Dendritic cell treated with granulocyte-macrophage colony-stimulating factor and Interleukin-4, amounts not matched to agents 40 ng/mL and 50 ng/mL, for 4 days (primary cell): ENCODE results near the gene AHNAK.
"Not testable (repeated sequence)": the region's sequence is repeated elsewhere in the genome, so short reads cannot be mapped to it uniquely, and the experiment has no call there.

ENCODE experiments used
- H3K27ac Mint-ChIP-seq: one replicate; pipeline ENCODE4 v1.8.0; 2022; ENCODE audit warnings: mild to moderate bottlenecking, mixed read lengths
- H3K27me3 Mint-ChIP-seq: one replicate; pipeline ENCODE4 v1.8.0; 2022; ENCODE audit warnings: mild to moderate bottlenecking, mixed read lengths
- H3K36me3 Mint-ChIP-seq: one replicate; pipeline ENCODE4 v1.8.0; 2022; ENCODE audit warnings: low read depth, mixed read lengths
- H3K4me1 Mint-ChIP-seq: one replicate; pipeline ENCODE4 v1.8.0; 2022; ENCODE audit warnings: low read depth, mixed read lengths
- H3K4me3 Mint-ChIP-seq: one replicate; pipeline ENCODE4 v1.8.0; 2022; ENCODE audit warnings: mild to moderate bottlenecking, moderate library complexity, mixed read lengths
- H3K9me3 Mint-ChIP-seq: one replicate; pipeline ENCODE4 v1.8.0; 2022; ENCODE audit warnings: mixed read lengths
- intact Hi-C: fragments of 100-400 bp; cut with micrococcal nuclease; formaldehyde crosslinking; loops from one replicate; pipeline ENCODE4 v1.15.0; 2022

AHNAK gene

DNA sequence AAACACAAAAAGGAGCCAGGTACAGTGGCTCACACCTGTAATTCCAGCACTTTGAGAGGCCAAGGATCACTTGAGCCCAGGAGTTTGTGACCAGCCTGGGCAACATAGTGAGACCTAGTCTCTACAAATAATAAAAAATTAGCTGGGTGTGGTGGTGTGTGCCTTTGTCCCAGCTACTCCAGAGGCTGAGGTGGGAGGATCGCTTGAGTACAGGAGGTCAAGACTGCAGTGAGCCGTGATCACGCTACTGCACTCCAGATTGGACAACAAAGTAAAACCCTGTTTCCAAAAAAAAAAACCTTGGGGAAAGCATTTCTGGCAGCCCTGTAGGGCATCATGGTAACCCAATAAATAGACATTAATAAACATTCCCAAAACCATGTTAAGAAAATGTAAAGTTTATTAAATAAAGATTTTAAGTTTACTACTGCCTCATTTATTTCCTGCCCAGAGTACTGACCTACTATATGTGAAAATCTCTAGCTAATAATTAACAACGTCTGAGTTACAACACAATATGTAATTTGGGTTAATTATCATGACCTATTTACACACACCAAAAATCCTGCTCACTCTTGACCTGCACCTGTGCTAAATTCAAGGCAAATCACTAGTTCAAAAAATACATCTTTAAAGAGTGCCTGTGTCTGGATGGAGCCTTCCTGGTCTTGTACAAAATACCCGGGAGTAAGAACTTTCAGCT lies 18.6 kb upstream of the AHNAK start:
- intact Hi-C loops, result no loop called here

DNA sequence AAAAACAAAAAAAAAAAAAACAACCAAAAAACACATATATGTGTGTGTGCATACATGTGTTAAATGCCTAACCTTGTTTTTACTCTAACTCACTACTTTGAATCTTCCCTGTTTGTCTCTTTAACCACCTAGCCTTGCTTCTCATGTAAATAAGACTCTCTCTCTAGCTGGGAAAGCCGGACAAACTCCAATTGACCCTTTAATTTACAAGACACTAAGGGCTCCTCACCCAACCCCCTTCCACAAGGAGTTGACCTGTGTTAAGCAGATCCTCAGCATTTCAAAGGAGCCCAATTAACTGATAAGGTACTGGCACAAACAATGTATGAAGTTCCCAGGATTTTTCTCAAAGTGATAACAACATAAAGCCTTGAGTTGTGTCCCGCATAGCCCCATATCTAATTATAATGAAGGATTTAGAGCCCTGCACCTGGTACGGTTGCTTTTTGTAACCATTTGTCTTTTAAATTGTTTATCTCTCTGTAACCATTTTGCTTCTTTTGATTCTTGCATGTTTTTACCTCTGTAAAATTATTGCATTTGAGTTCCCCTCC lies 15.1 kb upstream of the AHNAK start:
- intact Hi-C loops, result loop anchor here (2.0 to 5.0 kb wide), 2 partner anchors 15 to 164 kb away; partner anchors contain the start of gene AHNAK
- H3K27ac Mint-ChIP-seq, H3K9me3 Mint-ChIP-seq, H3K4me3 Mint-ChIP-seq, H3K27me3 Mint-ChIP-seq: not testable (repeated sequence)
- Mint-ChIP-seq H3K36me3 (peaks cover 99% of the 10 kb centered on the region), H3K4me1 (peaks cover 52% of the 10 kb centered on the region)

More for the DNA sequence above, 18.6 kb upstream of the AHNAK start:
- Mint-ChIP-seq H3K4me1 (peaks cover 34% of the 10 kb centered on the region), H3K4me3 (no peak overlapping the region), H3K36me3 (peaks cover 100% of the 10 kb centered on the region), H3K27ac (no peak overlapping the region), H3K27me3 (no peaks in the 10 kb centered on the region), H3K9me3 (no peaks in the 10 kb centered on the region)

DNA sequence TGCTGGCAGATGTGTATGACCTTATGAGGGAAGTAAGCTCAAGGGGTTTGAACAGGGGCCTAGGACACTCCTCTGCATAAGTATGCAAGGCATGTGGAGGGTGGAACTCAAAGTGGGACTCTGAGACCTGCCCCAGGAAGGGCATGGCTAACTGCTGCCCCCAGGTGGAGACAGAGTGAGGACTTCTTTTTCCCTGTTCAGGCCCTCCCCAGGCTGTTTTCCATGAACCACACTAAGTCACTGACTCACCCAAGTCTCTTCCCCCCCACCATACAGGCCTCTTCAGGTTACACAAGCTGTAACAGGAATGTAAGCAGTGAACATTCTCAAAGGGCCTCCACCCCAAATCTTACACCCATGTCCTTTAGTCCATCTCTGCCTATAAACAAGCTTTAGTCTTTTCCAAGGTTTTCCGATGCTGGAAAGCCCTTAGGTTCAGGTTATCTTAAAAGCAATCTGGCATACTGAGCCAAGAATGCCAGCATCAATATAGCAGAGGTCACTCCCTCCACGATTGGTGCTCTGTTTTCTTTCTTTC lies 14.0 kb upstream of the AHNAK start:
- intact Hi-C loops, result loop anchor here (1.0 to 5.0 kb wide), 3 partner anchors 14 to 163 kb away; partner anchors contain the start of gene AHNAK

DNA sequence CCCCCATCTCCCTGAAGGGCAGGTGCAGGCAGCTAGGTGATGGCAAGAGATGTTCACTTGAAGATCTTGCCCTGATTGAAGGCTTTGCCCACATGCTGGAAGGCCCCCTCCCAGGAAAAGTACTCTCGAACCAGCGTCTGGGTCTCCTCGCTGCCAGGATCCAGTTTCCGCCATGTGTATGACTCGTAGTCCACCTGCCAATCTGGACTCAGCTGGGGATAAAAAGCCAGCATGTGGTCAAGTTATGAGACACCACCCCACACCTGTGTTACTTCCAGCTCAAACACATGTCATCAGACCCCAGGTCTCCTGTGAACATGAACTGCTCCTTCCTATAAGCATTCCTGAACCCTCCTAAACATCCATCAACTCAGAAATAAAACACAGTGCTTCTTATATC lies 13.0 kb upstream of the AHNAK start:
- H3K4me3 Mint-ChIP-seq, H3K9me3 Mint-ChIP-seq, H3K27me3 Mint-ChIP-seq: not testable (repeated sequence)
- H3K36me3 Mint-ChIP-seq, result peaks cover 78% of the 10 kb centered on the region
- intact Hi-C loops, result loop anchor here (1.0 to 5.0 kb wide), 3 partner anchors 13 to 162 kb away; partner anchors contain the start of gene AHNAK
- peak overlapping the region; percentile 15 for H3K27ac Mint-ChIP-seq
- H3K4me1 Mint-ChIP-seq, result peaks cover 63% of the 10 kb centered on the region

More for the DNA sequence above, 14.0 kb upstream of the AHNAK start:
- Mint-ChIP-seq H3K4me3 (no peak overlapping the region), H3K27me3 (no peaks in the 10 kb centered on the region), H3K36me3 (peaks cover 88% of the 10 kb centered on the region), H3K27ac (peak overlapping the region; percentile 15), H3K9me3 (no peaks in the 10 kb centered on the region), H3K4me1 (peaks cover 55% of the 10 kb centered on the region)

DNA sequence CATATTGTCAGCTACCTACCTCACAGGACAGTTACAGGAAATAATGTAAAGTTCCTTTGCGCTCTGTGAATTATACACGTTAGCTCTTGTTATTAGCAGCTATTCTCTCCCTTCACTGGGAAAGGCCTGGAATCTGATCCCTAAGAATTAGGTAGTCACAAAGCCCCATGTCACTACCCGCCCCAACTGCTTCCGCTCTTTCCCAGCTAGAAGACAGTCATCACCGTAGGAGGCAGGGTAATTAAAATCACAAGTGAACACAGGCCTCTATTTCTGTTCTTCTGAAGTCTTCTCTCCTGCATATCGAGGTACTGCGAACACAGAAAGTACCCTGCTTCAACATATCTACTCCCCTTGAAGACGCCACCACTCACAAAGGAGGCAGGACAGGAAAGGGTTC lies 12.6 kb upstream of the AHNAK start:
- intact Hi-C loops, result no loop called here
- peak overlapping the region; percentile 13 for H3K27ac Mint-ChIP-seq
- peaks cover 67% of the 10 kb centered on the region for H3K4me1 Mint-ChIP-seq
- no peaks in the 10 kb centered on the region for H3K27me3 Mint-ChIP-seq
- peaks cover 74% of the 10 kb centered on the region for H3K36me3 Mint-ChIP-seq
- H3K9me3 Mint-ChIP-seq, result no peaks in the 10 kb centered on the region
- H3K4me3 Mint-ChIP-seq, result no peak overlapping the region

DNA sequence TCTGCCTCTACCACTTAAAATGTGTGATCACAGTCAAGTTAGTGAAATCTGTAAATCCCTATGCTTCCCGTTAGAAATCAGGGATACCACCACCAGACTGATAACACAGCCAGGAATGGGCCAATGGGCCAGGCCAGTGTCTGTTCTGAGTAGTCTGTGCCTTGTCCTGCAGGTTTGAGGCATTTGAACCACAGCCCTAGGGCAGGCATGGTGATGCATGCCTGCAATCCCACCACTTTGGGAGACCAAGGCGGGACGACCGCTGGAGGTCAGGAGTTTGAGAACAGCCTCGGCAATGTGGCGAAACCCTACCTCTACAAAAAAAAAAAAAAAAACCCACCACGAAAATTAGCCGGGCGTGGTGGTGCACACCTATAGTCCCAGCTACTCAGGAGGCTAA lies 12.1 kb upstream of the AHNAK start:
- Mint-ChIP-seq H3K27ac (peak overlapping the region; percentile 13), H3K4me3 (no peak overlapping the region), H3K9me3 (no peaks in the 10 kb centered on the region), H3K27me3 (no peaks in the 10 kb centered on the region), H3K36me3 (peaks cover 68% of the 10 kb centered on the region), H3K4me1 (peaks cover 68% of the 10 kb centered on the region)
- intact Hi-C loops, result no loop called here

DNA sequence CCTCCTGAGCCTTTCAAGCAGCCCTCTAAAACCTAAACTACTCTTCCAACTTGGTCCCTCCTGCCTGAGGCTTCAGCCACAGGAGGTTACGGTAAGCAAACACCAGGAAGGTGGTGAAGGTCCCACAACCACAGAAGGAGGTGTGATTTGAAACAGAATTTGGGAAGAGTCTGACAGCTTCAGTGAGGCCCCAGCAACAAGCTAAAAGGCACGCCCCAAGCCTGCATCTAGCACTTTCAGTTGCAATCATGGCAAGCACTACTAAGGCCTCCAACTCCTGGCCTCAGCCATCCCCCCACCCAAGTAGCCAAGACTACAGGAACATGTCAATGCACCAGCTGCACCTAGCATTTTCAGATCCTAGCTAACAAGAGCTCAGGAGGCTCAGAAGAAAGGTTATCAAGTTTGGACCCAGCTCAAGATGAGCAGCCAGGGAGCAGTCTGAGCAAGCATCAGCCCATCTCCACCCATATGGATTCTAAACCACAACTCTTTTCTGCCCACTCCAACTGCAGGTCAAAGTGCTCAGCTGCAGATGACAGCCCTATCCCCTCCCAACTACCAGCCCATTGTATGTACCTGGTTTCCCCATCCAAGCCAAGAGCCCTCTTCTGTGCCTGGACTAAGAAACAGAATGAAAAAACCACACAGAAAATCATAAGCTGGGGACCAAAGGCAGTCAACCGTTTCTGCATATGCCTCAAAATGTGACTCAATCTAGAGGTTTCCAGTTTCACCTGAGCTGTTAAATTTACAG lies 10.4 kb upstream of the AHNAK start:
- Mint-ChIP-seq H3K4me3 (peak overlapping the region; percentile 79), H3K27me3 (no peaks in the 10 kb centered on the region), H3K36me3 (peaks cover 52% of the 10 kb centered on the region)

DNA sequence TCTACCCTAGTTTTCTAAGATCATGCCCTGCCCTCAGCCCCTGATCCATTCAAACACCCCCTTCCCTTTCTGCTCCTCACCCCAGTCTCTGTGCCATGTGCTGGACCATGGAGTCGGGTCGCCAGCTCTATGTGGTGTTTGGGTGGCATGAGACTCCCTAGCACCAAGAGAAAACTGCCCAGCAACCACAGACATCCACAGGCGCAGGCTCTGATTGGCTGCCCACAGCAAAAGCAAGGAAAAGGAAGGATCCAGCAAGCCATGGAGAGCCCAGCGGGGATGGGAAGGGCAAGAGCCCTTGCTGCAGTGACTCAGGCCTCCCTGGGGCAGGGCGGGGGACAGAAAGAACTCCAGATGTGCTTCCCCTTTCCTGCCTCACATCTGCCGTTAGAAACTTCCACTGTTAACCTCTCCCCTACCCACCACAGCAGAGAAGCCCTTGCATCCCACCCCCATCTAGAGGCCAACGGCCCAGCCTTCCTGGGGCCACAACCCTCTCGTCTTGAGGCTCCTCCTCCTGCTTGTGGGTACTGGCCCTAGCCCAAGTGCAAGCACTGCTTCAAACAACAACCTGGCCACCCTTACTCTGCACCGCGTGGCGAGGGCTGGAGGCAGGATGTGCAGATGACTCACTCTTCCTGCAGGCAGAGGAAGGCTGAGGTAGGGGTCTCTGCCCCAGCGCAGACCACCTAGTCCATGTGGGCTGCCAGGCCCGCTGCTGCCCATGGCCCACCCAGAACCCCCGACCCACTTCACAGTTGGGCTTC lies 9.7 kb upstream of the AHNAK start:
- H3K27me3 Mint-ChIP-seq, result no peaks in the 10 kb centered on the region
- H3K27ac Mint-ChIP-seq, result peak overlapping the region; percentile 99
- intact Hi-C loops, result loop anchor here (2.0 kb wide), 2 partner anchors 15 to 17 kb away; partner anchors contain the start of gene EEF1G
- H3K9me3 Mint-ChIP-seq, result no peaks in the 10 kb centered on the region
- peaks cover 89% of the 10 kb centered on the region for H3K4me1 Mint-ChIP-seq
- H3K36me3 Mint-ChIP-seq, result peaks cover 44% of the 10 kb centered on the region
- H3K4me3 Mint-ChIP-seq, result peak overlapping the region; percentile 79

More for the DNA sequence above, 10.4 kb upstream of the AHNAK start:
- peak overlapping the region; percentile 99 for H3K27ac Mint-ChIP-seq
- H3K9me3 Mint-ChIP-seq, result no peaks in the 10 kb centered on the region
- intact Hi-C loops, result loop anchor here (2.0 kb wide), 2 partner anchors 16 kb away; partner anchors contain the start of gene EEF1G
- peaks cover 83% of the 10 kb centered on the region for H3K4me1 Mint-ChIP-seq

DNA sequence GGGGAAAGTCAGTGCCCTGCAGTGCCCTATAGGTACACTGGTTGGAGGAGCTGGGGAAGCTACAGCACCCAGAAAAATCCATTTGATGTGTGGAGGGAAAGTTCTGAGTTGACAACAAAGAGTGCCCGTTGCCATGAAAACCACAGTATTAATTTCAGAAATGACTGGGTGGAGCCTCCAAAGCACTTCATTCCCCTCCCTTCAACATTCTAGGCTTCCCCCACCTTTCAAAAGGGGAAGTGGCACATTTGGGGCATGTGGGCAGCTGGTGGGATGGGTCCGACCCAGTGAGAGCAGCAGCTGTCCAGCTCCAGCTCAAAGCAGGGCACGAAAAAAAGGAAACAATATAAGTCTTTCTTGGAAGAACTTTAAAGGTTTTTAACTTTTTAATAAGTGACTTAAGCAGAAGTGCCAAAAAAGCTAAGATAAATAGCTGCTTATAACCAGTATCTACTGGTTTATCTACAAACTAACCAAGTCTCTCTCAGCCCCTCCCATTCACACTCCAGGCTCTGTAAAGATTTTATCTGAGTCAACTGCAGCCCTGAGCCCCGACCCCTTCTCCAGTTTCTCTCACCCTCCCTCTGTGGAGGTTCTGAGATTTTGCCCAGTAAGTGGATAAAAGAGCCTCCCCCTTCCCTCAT lies 9.0 kb upstream of the AHNAK start:
- H3K36me3 Mint-ChIP-seq, result peaks cover 37% of the 10 kb centered on the region

DNA sequence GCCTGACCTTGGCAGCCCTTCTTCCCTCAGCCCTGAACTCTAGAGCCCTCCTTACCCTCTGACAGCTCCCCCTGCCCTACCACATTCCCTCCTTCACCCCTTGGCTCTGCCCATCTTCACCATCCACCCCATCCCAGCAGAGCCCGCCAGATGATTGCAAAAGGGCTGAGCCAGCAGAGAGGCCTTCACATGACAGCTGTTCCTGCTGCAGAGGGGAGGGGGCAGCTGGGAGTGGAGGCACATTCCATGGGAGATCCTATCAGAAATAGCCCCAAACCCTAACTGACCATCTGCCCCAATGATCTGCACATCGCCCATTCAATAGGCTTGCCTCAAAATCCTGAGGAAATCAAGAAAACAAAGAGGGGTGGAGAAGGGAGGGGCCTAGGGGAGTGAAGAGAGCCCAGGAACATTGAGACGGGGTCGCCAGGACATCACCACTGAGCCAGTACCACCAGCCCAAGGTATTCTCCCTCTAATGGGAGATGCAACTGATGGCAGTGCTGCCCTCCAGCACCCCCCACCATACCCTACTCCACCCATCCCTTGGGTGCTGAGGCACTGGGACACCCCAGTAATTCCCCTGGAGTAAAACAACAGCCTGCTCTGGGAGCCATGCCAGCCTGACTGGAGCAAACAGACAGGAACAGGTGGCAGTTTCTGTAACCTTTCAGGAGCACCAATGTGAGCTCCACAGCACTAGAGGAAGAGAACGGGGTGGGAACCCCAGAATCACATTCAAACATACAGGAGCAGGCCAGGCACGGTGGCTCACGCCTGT lies 8.0 kb upstream of the AHNAK start:
- intact Hi-C loops, result no loop called here
- Mint-ChIP-seq H3K4me1 (peaks cover 89% of the 10 kb centered on the region), H3K27me3 (no peaks in the 10 kb centered on the region), H3K36me3 (peaks cover 27% of the 10 kb centered on the region), H3K27ac (peak overlapping the region; percentile 99), H3K9me3 (no peaks in the 10 kb centered on the region), H3K4me3 (peak overlapping the region; percentile 79)

More for the DNA sequence above, 9.0 kb upstream of the AHNAK start:
- peak overlapping the region; percentile 99 for H3K27ac Mint-ChIP-seq
- intact Hi-C loops, result loop anchor here (2.0 kb wide), 2 partner anchors 15 to 17 kb away; partner anchors contain the start of gene EEF1G
- H3K27me3 Mint-ChIP-seq, result no peaks in the 10 kb centered on the region
- no peaks in the 10 kb centered on the region for H3K9me3 Mint-ChIP-seq
- peak overlapping the region; percentile 79 for H3K4me3 Mint-ChIP-seq
- peaks cover 89% of the 10 kb centered on the region for H3K4me1 Mint-ChIP-seq

DNA sequence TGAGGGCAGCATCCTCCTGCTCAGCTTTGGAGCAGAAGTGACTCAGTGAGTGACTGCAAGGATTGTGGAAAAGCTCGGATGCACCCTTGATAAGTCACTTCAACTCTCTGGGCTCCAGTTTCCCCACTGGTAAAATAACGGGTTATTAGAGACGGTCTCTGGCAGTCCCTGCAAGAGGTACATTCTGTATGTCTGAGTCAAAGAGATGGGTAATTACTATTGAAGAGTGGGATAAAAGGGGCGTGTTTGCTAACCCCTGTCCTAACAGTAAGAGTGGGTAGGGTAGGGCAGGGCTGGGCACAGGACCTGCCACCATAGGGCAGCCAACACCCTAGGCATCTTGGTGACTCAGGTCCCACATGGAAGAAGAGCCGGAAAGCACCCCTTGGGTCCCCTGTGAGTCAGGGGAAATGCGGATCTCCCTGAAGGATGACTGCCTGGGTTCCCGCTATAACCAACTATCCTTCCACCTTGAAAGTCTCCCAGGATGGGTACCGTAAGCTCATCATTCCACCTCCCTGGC lies 7.3 kb upstream of the AHNAK start:
- peaks cover 21% of the 10 kb centered on the region for H3K36me3 Mint-ChIP-seq

More for the DNA sequence above, 7.3 kb upstream of the AHNAK start:
- Mint-ChIP-seq H3K4me3 (peak overlapping the region; percentile 79), H3K27me3 (no peaks in the 10 kb centered on the region), H3K27ac (peak overlapping the region; percentile 99), H3K9me3 (no peaks in the 10 kb centered on the region), H3K4me1 (peaks cover 90% of the 10 kb centered on the region)
- intact Hi-C loops, result loop anchor here (1.0 kb wide), 1 partner anchor 9 kb away; no protein-coding TSS in a partner anchor
